Naive thymus-derived CD8-positive, alpha-beta T cell (primary cell): ENCODE data around the gene GARIN5B. TPM values are rescaled to one million over a fixed set of nuclear protein-coding genes. Genes with fewer than 3 reads are reported as not detected.
A peak's percentile ranks its signal among the peaks of the same experiment; 100 is the strongest.

Source experiments
- ATAC-seq, 2 donors: fragments of 150-1000 bp; cut with Tn5 transposase in 1 of 2; sonication (Bioruptor Pico), chemical (Tn5 transposase) in 1 of 2; 1 replicate in 1 of 2; 2 replicates in 1 of 2; pipeline ENCODE4 v1.10.0; 2021; ENCODE audit warnings: mild to moderate bottlenecking in 2 of 2, moderate library complexity in 2 of 2
- POLR2A ChIA-PET: fragments of 350-600 bp; sonication (Branson Sonifier 250); formaldehyde crosslinking; loops from one replicate; lab custom pipeline; 2021; ENCODE audit warnings: antibody characterized with exemption; lab: Charles Lee
- DNase-seq, 10 donors: peaks; one replicate each; pipeline versions ENCODE4 v3.0.0 to v3.0.0-alpha.2; 2020 to 2022
- H3K27ac Mint-ChIP-seq, 10 donors: one replicate each; pipeline ENCODE4 v1.8.0; 2020 to 2022; ENCODE audit warnings: mild to moderate bottlenecking in 10 of 10, mixed read lengths in 10 of 10, moderate library complexity in 4 of 10, inconsistent platforms in 1 of 10
- H3K27me3 Mint-ChIP-seq, 5 donors: one replicate each; pipeline ENCODE4 v1.8.0; 2021 to 2022; ENCODE audit warnings: mixed read lengths in 5 of 5
- H3K36me3 Mint-ChIP-seq, 3 donors: one replicate each; pipeline ENCODE4 v1.8.0; 2020 to 2022; ENCODE audit warnings: mixed read lengths in 3 of 3, mild to moderate bottlenecking in 2 of 3, inconsistent platforms in 1 of 3
- H3K4me1 Mint-ChIP-seq, 4 donors: one replicate each; pipeline ENCODE4 v1.8.0; 2021 to 2022; ENCODE audit warnings: mixed read lengths in 4 of 4
- H3K4me3 Mint-ChIP-seq, 10 donors: one replicate each; pipeline ENCODE4 v1.8.0; 2020 to 2022; ENCODE audit warnings: mild to moderate bottlenecking in 10 of 10, mixed read lengths in 10 of 10, moderate library complexity in 6 of 10, inconsistent platforms in 1 of 10
- H3K9me3 Mint-ChIP-seq, 9 donors: one replicate each; pipeline ENCODE4 v1.8.0; 2020 to 2022; ENCODE audit warnings: mixed read lengths in 9 of 9, mild to moderate bottlenecking in 3 of 9, inconsistent platforms in 1 of 9, moderate library complexity in 1 of 9
- polyA plus RNA-seq, 3 donors: library from polyadenylated mRNA; unstranded; fragments of 300-500 nt; fragmentation: Illumina TruSeq; gene quantifications; one replicate each; pipeline ENCODE4 v1.2.3, GENCODE V29; 2021
- total RNA-seq, 8 experiments: library from RNA in 2 of 8; stranded (reverse) in 2 of 8; gene quantifications; one replicate each; pipeline ENCODE4 v1.2.3 and lab custom pipeline; 2021 to 2026

Gene GARIN5B
- total and polyA plus RNA-seq, 5 experiments from 2014 or later, result not detected

GRCh38 chr19:55352549-55353145 is 10.4 kb downstream of the GARIN5B start:
- Mint-ChIP-seq H3K27me3 (peaks cover 4 to 48% (median 34%) of the 10 kb centered on the region in 5 donors), H3K36me3 (peaks cover 0 to 4% (median 0%) of the 10 kb centered on the region in 3 donors), H3K4me3 (peak overlapping the region; percentile 52 to 86 (median 78)), H3K9me3 (peaks cover 0 to 2% (median 0%) of the 10 kb centered on the region in 9 donors), H3K27ac (peak overlapping the region in 5 of 10 donors; percentile 20 to 87 (median 53)), H3K4me1 (peaks cover 21 to 36% (median 25%) of the 10 kb centered on the region in 4 donors)
- no peak for DNase-seq
- ATAC-seq, result no peak
- POLR2A ChIA-PET, result interaction anchor here (0.6 to 1.6 kb wide), 3 partner anchors 9 to 93 kb away, joined by 3 to 6 read pairs (median 3); partner anchors contain the start of gene KMT5C

GRCh38 chr19:55352040-55352439 is 11.0 kb downstream of the GARIN5B start:
- ATAC-seq (no peak), DNase-seq (no peak)
- H3K4me1 Mint-ChIP-seq, result peaks cover 20 to 36% (median 25%) of the 10 kb centered on the region in 4 donors
- H3K27me3 Mint-ChIP-seq, result peaks cover 4 to 44% (median 29%) of the 10 kb centered on the region in 5 donors
- POLR2A ChIA-PET, result interaction anchor here (0.6 to 1.6 kb wide), 3 partner anchors 8 to 211 kb away, joined by 3 to 6 read pairs (median 3); partner anchors contain the start of gene KMT5C
- peaks cover 0 to 2% (median 0%) of the 10 kb centered on the region in 9 donors for H3K9me3 Mint-ChIP-seq
- H3K27ac Mint-ChIP-seq, result peak overlapping the region in 1 of 10 donors; percentile 24
- H3K4me3 Mint-ChIP-seq, result peak overlapping the region in 3 of 10 donors; percentile 24 to 83 (median 80)
- H3K36me3 Mint-ChIP-seq, result peaks cover 0 to 4% (median 0%) of the 10 kb centered on the region in 3 donors

- ATAC-seq (no peak), DNase-seq (no peak)
- Mint-ChIP-seq H3K4me1 (peaks cover 20 to 36% (median 25%) of the 10 kb centered on the region in 4 donors), H3K27me3 (peaks cover 3 to 44% (median 27%) of the 10 kb centered on the region in 5 donors), H3K4me3 (peak overlapping the region in 5 of 10 donors; percentile 4 to 20 (median 9)), H3K36me3 (peaks cover 0 to 4% (median 0%) of the 10 kb centered on the region in 3 donors), H3K9me3 (peaks cover 0 to 2% (median 0%) of the 10 kb centered on the region in 9 donors), H3K27ac (peak overlapping the region in 2 of 10 donors; percentile 74 to 79)
- POLR2A ChIA-PET, result interaction anchor here (0.8 to 1.9 kb wide), 3 partner anchors 10 to 36 kb away, joined by 3 to 10 read pairs (median 5); partner anchors contain the start of gene KMT5C
Measured at GRCh38 chr19:55350620-55351315, 12.3 kb downstream of the GARIN5B start.

- H3K4me1 Mint-ChIP-seq, result peaks cover 16 to 32% (median 19%) of the 10 kb centered on the region in 4 donors
- no peak overlapping the region for H3K4me3 Mint-ChIP-seq
- H3K9me3 Mint-ChIP-seq, result no peaks in the 10 kb centered on the region
- peaks cover 0 to 11% (median 4%) of the 10 kb centered on the region in 3 donors for H3K36me3 Mint-ChIP-seq
- DNase-seq (no peak), ATAC-seq (no peak)
- peaks cover 3 to 38% (median 27%) of the 10 kb centered on the region in 5 donors for H3K27me3 Mint-ChIP-seq
- POLR2A ChIA-PET, result interaction anchor here (1.0 kb wide), 1 partner anchor 9 kb away, joined by 3 read pairs; the partner anchor contains the start of gene KMT5C
- H3K27ac Mint-ChIP-seq, result no peak overlapping the region
Measured at GRCh38 chr19:55348317-55349034, 14.6 kb downstream of the GARIN5B start.

- no peak overlapping the region for H3K4me3 Mint-ChIP-seq
- no peaks in the 10 kb centered on the region for H3K9me3 Mint-ChIP-seq
- no peak overlapping the region for H3K27ac Mint-ChIP-seq
- DNase-seq (no peak), ATAC-seq (no peak)
- POLR2A ChIA-PET, result interaction anchor here (1.1 kb wide), 1 partner anchor 10 kb away, joined by 3 read pairs; no protein-coding TSS in a partner anchor
- H3K27me3 Mint-ChIP-seq, result peaks cover under 1 to 29% (median 18%) of the 10 kb centered on the region in 5 donors
- peaks cover 6 to 22% (median 11%) of the 10 kb centered on the region in 4 donors for H3K4me1 Mint-ChIP-seq
- peaks cover 0 to 18% (median 6%) of the 10 kb centered on the region in 3 donors for H3K36me3 Mint-ChIP-seq
Measured at GRCh38 chr19:55347442-55348009, 15.5 kb downstream of the GARIN5B start.

GRCh38 chr19:55346725-55347441 is 16.2 kb downstream of the GARIN5B start:
- ATAC-seq (peak in 1 of 2 donors; percentile 10), DNase-seq (no peak)
- peaks cover 0 to 23% (median 12%) of the 10 kb centered on the region in 5 donors for H3K27me3 Mint-ChIP-seq
- no peaks in the 10 kb centered on the region for H3K9me3 Mint-ChIP-seq
- peaks cover 0 to 18% (median 9%) of the 10 kb centered on the region in 3 donors for H3K36me3 Mint-ChIP-seq
- H3K27ac Mint-ChIP-seq, result no peak overlapping the region
- POLR2A ChIA-PET, result interaction anchor here (0.6 to 1.1 kb wide), 2 partner anchors 10 to 74 kb away, joined by 3 read pairs; no protein-coding TSS in a partner anchor
- peaks cover 2 to 17% (median 10%) of the 10 kb centered on the region in 4 donors for H3K4me1 Mint-ChIP-seq
- no peak overlapping the region for H3K4me3 Mint-ChIP-seq

- peak overlapping the region in 1 of 10 donors; percentile 61 for H3K27ac Mint-ChIP-seq
- H3K4me3 Mint-ChIP-seq, result no peak overlapping the region
- H3K9me3 Mint-ChIP-seq, result no peaks in the 10 kb centered on the region
- H3K27me3 Mint-ChIP-seq, result peaks cover 0 to 15% (median 4%) of the 10 kb centered on the region in 5 donors
- POLR2A ChIA-PET, result interaction anchor here (0.6 kb wide), 1 partner anchor 103 kb away, joined by 6 read pairs; no protein-coding TSS in a partner anchor
- ATAC-seq (no peak), DNase-seq (no peak)
- H3K4me1 Mint-ChIP-seq, result peaks cover 5 to 16% (median 8%) of the 10 kb centered on the region in 4 donors
- peaks cover 0 to 20% (median 9%) of the 10 kb centered on the region in 3 donors for H3K36me3 Mint-ChIP-seq
Measured at GRCh38 chr19:55345818-55346724, 17.0 kb downstream of the GARIN5B start.

GRCh38 chr19:55345101-55345817 is 17.8 kb downstream of the GARIN5B start:
- ATAC-seq (no peak), DNase-seq (no peak)
- POLR2A ChIA-PET, result interaction anchor here (0.6 kb wide), 1 partner anchor 102 kb away, joined by 6 read pairs; no protein-coding TSS in a partner anchor
- H3K9me3 Mint-ChIP-seq, result no peaks in the 10 kb centered on the region
- H3K4me3 Mint-ChIP-seq, result peak overlapping the region in 1 of 10 donors; percentile 67
- peaks cover 0 to 20% (median 9%) of the 10 kb centered on the region in 3 donors for H3K36me3 Mint-ChIP-seq
- H3K4me1 Mint-ChIP-seq, result peaks cover 6 to 23% (median 11%) of the 10 kb centered on the region in 4 donors
- H3K27ac Mint-ChIP-seq, result peak overlapping the region in 2 of 10 donors; percentile 59 to 61
- peaks cover 0 to 7% (median 0%) of the 10 kb centered on the region in 5 donors for H3K27me3 Mint-ChIP-seq

- no peak overlapping the region for H3K4me3 Mint-ChIP-seq
- no peak for ATAC-seq
- H3K27ac Mint-ChIP-seq, result no peak overlapping the region
- no peaks in the 10 kb centered on the region for H3K9me3 Mint-ChIP-seq
- peaks cover 9 to 31% (median 16%) of the 10 kb centered on the region in 4 donors for H3K4me1 Mint-ChIP-seq
- POLR2A ChIA-PET, result interaction anchor here (0.7 kb wide), 1 partner anchor 8 kb away, joined by 3 read pairs; no protein-coding TSS in a partner anchor
- H3K36me3 Mint-ChIP-seq, result peaks cover 0 to 20% (median 9%) of the 10 kb centered on the region in 3 donors
- H3K27me3 Mint-ChIP-seq, result peaks cover 0 to 4% (median 0%) of the 10 kb centered on the region in 5 donors
- no peak for DNase-seq
Measured at GRCh38 chr19:55344444-55344843, 18.6 kb downstream of the GARIN5B start.
